ENCODE data around the gene NOL4L.

DNA sequence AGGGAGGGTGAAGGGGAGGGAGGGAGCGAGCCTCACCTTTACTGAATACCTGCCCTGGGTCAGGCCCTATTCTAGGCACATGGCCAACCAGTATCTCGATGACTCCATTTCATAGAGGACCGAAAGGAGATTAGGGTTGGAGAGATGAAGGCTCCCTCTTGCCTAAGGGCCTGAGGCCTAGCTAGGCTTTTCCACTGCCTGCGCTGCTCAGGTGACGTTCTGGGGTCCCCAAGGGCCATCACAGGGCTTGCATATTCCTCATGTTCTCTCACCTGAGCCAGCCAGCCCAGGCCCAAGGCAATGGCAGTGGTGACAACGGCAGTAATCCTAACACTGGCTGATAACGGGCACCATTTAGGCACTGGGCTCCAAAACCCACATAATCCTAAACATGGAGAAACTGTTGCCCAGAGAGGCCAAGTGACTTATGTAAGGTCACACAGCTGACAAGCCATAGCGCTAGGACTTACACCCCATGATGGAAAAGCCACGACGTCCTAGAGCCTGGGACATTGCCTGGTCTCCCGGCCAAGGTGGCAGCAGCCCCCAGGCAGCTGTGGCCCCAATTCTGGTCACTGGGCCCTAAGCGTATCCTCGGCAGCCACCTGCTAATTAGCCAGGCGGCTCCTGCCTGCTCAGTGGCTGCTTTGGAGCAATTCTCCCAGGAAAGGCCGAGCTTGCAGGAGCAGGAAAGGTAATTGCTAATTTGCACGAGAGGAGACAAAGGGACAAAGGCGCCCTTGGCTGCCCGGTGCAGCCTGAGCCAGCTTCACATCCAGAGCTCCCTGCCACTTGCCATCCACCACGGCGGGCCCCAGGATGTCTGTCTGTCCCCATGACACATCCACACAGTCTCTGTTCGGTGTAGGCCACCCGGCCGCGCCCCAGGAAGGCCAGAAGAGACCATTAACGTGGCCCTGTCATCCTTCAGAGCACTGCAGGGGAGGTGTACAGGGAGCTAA lies 21.5 kb downstream of the NOL4L start:
- TF ChIP-seq, protein P1, sequence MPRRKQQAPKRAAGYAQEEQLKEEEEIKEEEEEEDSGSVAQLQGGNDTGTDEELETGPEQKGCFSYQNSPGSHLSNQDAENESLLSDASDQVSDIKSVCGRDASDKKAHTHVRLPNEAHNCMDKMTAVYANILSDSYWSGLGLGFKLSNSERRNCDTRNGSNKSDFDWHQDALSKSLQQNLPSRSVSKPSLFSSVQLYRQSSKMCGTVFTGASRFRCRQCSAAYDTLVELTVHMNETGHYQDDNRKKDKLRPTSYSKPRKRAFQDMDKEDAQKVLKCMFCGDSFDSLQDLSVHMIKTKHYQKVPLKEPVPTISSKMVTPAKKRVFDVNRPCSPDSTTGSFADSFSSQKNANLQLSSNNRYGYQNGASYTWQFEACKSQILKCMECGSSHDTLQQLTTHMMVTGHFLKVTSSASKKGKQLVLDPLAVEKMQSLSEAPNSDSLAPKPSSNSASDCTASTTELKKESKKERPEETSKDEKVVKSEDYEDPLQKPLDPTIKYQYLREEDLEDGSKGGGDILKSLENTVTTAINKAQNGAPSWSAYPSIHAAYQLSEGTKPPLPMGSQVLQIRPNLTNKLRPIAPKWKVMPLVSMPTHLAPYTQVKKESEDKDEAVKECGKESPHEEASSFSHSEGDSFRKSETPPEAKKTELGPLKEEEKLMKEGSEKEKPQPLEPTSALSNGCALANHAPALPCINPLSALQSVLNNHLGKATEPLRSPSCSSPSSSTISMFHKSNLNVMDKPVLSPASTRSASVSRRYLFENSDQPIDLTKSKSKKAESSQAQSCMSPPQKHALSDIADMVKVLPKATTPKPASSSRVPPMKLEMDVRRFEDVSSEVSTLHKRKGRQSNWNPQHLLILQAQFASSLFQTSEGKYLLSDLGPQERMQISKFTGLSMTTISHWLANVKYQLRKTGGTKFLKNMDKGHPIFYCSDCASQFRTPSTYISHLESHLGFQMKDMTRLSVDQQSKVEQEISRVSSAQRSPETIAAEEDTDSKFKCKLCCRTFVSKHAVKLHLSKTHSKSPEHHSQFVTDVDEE (CRISPR knock-in tag; IDR thresholded peaks at IDR 0.05) = no peak
- TF ChIP-seq ZFP3 (CRISPR knock-in tag; IDR thresholded peaks at IDR 0.05) (no peak), RARB (CRISPR knock-in tag; IDR thresholded peaks at IDR 0.05) (no peak), OSR1 (CRISPR knock-in tag; IDR thresholded peaks at IDR 0.05) (no peak), TCF4 (CRISPR knock-in tag; IDR thresholded peaks at IDR 0.05; ENCODE audit: borderline replicate concordance) (no peak), SNAI2 (CRISPR knock-in tag; IDR thresholded peaks at IDR 0.05) (no peak)
- TF ChIP-seq, protein P2, sequence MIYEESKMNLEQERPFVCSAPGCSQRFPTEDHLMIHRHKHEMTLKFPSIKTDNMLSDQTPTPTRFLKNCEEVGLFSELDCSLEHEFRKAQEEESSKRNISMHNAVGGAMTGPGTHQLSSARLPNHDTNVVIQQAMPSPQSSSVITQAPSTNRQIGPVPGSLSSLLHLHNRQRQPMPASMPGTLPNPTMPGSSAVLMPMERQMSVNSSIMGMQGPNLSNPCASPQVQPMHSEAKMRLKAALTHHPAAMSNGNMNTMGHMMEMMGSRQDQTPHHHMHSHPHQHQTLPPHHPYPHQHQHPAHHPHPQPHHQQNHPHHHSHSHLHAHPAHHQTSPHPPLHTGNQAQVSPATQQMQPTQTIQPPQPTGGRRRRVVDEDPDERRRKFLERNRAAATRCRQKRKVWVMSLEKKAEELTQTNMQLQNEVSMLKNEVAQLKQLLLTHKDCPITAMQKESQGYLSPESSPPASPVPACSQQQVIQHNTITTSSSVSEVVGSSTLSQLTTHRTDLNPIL (CRISPR knock-in tag; IDR thresholded peaks at IDR 0.05; ENCODE audit: low read depth) = no peak

Data from SK-N-SH treated with all-trans-retinoic acid at 6 μM for 48 hours (cell line).